Measurements from ENCODE around the gene ATP8B4. TPM values are rescaled to one million over a fixed set of nuclear protein-coding genes. Genes with fewer than 3 reads are reported as not detected.

The ATP8B4 gene
- total and polyA plus RNA-seq, 2 of the 8 experiments (the other 6 are each of a cell fraction or from before 2014, with no cell fraction given) = 0.17 to 0.24 TPM

DNA sequence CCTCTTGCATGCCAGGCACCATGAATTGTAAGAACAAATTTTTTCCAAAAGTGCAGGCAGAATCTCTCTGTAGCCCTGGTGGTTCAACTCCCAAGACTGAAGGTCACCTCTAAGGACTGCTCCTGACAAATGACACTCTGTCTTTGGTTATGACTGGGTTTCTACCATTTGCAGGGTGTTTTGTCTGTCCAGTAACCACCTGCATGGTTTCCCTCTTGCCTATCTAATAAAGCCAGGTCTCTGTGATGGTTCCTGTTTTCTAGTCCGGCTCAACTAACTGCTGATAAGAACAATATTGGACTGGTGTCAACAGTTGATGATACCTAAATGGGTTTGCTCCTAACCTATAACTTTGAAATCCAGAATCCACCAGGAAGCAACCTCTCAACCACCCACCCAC is 43.7 kb downstream of the ATP8B4 start:
- no peak overlapping the region for H2BK120ac ChIP-seq (replicated peaks; ENCODE audit: low read depth, low read length)
- no peak overlapping the region for H3K9ac ChIP-seq (replicated peaks in 1 of 4; ENCODE audit: extremely low read depth in 1 of 4, low read depth in 3 of 4, low read length in 3 of 4)
- H3K79me2 ChIP-seq (ENCODE audit: control insufficient read depth in 1 of 2, insufficient read depth in 2 of 2, low read length in 2 of 2) = no peaks in the 10 kb centered on the region
- no peak overlapping the region for H2AFZ ChIP-seq (ENCODE audit: low read length)
- H2AK5ac ChIP-seq (ENCODE audit: low read depth, low read length) = no peak overlapping the region
- H3K27me3 ChIP-seq (replicated peaks in 1 of 4; ENCODE audit: control insufficient read depth in 3 of 4, extremely low read depth in 1 of 4, insufficient read depth in 3 of 4, low read length in 3 of 4) = no peaks in the 10 kb centered on the region
- FAIRE-seq (no peak), DNase-seq (ENCODE audit: low read depth in 1 of 2, low spot score in 2 of 2) (no peak)
- H3K36me3 ChIP-seq (ENCODE audit: control insufficient read depth in 2 of 4, insufficient read depth in 4 of 4, low read length in 3 of 4) = no peaks in the 10 kb centered on the region
- H3K4me1 ChIP-seq (replicated peaks in 1 of 4; ENCODE audit: control insufficient read depth in 3 of 4, insufficient read depth in 4 of 4, low read length in 3 of 4) = no peaks in the 10 kb centered on the region
- no peak overlapping the region for H4K8ac ChIP-seq (ENCODE audit: extremely low read depth, insufficient read depth, low read length)
- CTCF ChIA-PET (ENCODE audit: partially characterized antibody) = interaction anchor here (0.6 to 1.0 kb wide), 4 partner anchors 15 to 199 kb away, joined by 3 to 4 read pairs (median 3); no protein-coding TSS in a partner anchor
- 80% methylated on average over 1 of the region's 1 CpG; no CpG with 5 or more reads in 1 of the 2 experiments for WGBS, 2 experiments (ENCODE audit: extremely low coverage in 1 of 2, insufficient coverage in 1 of 2, insufficient read length in 1 of 2, insufficient replicate concordance in 2 of 2, low coverage in 1 of 2, low lambda C conversion rate in 2 of 2, missing lambda C conversion rate in 1 of 2)
- H3K14ac ChIP-seq (ENCODE audit: insufficient read length) = no peak overlapping the region
- H3K9me3 ChIP-seq (ENCODE audit: insufficient read depth in 2 of 2, low read depth in 1 of 2, low read length in 1 of 2) = no peaks in the 10 kb centered on the region
- no peak overlapping the region for H4K91ac ChIP-seq (replicated peaks; ENCODE audit: insufficient read length, low read length)
- no peak overlapping the region for H4K5ac ChIP-seq (ENCODE audit: insufficient read length, low read depth, low read length)
- H3K27ac ChIP-seq (ENCODE audit: low read depth, low read length) = no peak overlapping the region
- no peak overlapping the region for H3K4me2 ChIP-seq (ENCODE audit: insufficient read depth in 1 of 2, low read depth in 2 of 2, low read length in 2 of 2)
- H3K56ac ChIP-seq (replicated peaks; ENCODE audit: insufficient read length, low read depth, low read length) = no peak overlapping the region
- H3K4ac ChIP-seq (replicated peaks; ENCODE audit: insufficient read length, low read depth, low read length) = no peak overlapping the region
- H3K4me3 ChIP-seq (ENCODE audit: extremely low read depth in 1 of 4, insufficient read depth in 2 of 4, low read depth in 3 of 4, low read length in 4 of 4) = no peak overlapping the region
- H4K20me1 ChIP-seq (replicated peaks in 1 of 2; ENCODE audit: control insufficient read depth in 1 of 2, insufficient read depth in 2 of 2, low read length in 2 of 2) = no peaks in the 10 kb centered on the region
- no peak overlapping the region for H2BK20ac ChIP-seq (ENCODE audit: low read length)
- H2BK5ac ChIP-seq (ENCODE audit: low read depth, low read length) = no peak overlapping the region
- H2BK15ac ChIP-seq (ENCODE audit: low read length) = no peak overlapping the region
- no peak overlapping the region for H3K23ac ChIP-seq (ENCODE audit: insufficient read length)
- H3K79me1 ChIP-seq (ENCODE audit: low read depth, low read length) = no peaks in the 10 kb centered on the region
- H3K18ac ChIP-seq (ENCODE audit: extremely low read depth, low read length) = no peak overlapping the region
- POLR2A ChIA-PET (ENCODE audit: partially characterized antibody) = no interaction called here
- H2BK12ac ChIP-seq (ENCODE audit: low read depth, low read length) = no peak overlapping the region
- H3K23me2 ChIP-seq (ENCODE audit: low read depth, low read length) = no peaks in the 10 kb centered on the region
- TF ChIP-seq BRCA1 (IDR thresholded peaks at IDR 0.05; ENCODE audit: low read depth, low read length) (no peak), NRF1 (IDR thresholded peaks at IDR 0.05; ENCODE audit: low read depth, low read length) (no peak), SP1 (IDR thresholded peaks at IDR 0.05; ENCODE audit: low read depth, low read length) (no peak), JUND (IDR thresholded peaks at IDR 0.05; ENCODE audit: low read length) (no peak), TAF7 (optimal IDR thresholded peaks at IDR 0.05; ENCODE audit: borderline replicate concordance, low read depth, low read length) (no peak), POLR2AphosphoS5 (IDR thresholded peaks at IDR 0.05; ENCODE audit: low read depth, low read length) (no peak), SUZ12 (IDR thresholded peaks at IDR 0.05; ENCODE audit: low read length) (no peak), FOSL1 (IDR thresholded peaks at IDR 0.05; ENCODE audit: insufficient read depth, low read depth, low read length) (no peak), RBBP5 (IDR thresholded peaks at IDR 0.05; ENCODE audit: borderline replicate concordance, low read depth, low read length) (no peak), BCL11A (IDR thresholded peaks at IDR 0.05; ENCODE audit: low read depth in 2 of 2, low read length in 2 of 2) (no peak)
- TF ChIP-seq, protein P1, sequence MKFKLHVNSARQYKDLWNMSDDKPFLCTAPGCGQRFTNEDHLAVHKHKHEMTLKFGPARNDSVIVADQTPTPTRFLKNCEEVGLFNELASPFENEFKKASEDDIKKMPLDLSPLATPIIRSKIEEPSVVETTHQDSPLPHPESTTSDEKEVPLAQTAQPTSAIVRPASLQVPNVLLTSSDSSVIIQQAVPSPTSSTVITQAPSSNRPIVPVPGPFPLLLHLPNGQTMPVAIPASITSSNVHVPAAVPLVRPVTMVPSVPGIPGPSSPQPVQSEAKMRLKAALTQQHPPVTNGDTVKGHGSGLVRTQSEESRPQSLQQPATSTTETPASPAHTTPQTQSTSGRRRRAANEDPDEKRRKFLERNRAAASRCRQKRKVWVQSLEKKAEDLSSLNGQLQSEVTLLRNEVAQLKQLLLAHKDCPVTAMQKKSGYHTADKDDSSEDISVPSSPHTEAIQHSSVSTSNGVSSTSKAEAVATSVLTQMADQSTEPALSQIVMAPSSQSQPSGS (IDR thresholded peaks at IDR 0.05; ENCODE audit: low read length) = no peak
- TF ChIP-seq, protein P2, sequence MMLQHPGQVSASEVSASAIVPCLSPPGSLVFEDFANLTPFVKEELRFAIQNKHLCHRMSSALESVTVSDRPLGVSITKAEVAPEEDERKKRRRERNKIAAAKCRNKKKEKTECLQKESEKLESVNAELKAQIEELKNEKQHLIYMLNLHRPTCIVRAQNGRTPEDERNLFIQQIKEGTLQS (IDR thresholded peaks at IDR 0.05; ENCODE audit: insufficient read depth, low read depth, low read length) = no peak
